Measurements from ENCODE around the gene ZBTB7B.

The ZBTB7B gene

GRCh38 chr1:155003766-155004351 lies 1.3 kb downstream of the ZBTB7B start:
- DNase-seq (ENCODE audit: low spot score) = peak; percentile 82

- DNase-seq (ENCODE audit: low spot score) = no peak
Measured at GRCh38 chr1:155004352-155005075, 1.9 kb downstream of the ZBTB7B start.

- peak; percentile 44 for DNase-seq (ENCODE audit: low spot score)
Measured at GRCh38 chr1:155005076-155006011, 2.7 kb downstream of the ZBTB7B start.

- DNase-seq (ENCODE audit: low spot score) = no peak
Measured at GRCh38 chr1:155006601-155007101, 4.0 kb downstream of the ZBTB7B start.

GRCh38 chr1:155007251-155007828 lies 4.7 kb downstream of the ZBTB7B start:
- DNase-seq (ENCODE audit: low spot score) = no peak

- no peak for DNase-seq (ENCODE audit: low spot score)
Measured at GRCh38 chr1:155008015-155008941, 5.7 kb downstream of the ZBTB7B start.

GRCh38 chr1:155009221-155009711 lies 6.7 kb downstream of the ZBTB7B start:
- no peak for DNase-seq (ENCODE audit: low spot score)

- no peak for DNase-seq (ENCODE audit: low spot score)
Measured at GRCh38 chr1:155009742-155010141, 7.1 kb downstream of the ZBTB7B start.

- no peak for DNase-seq (ENCODE audit: low spot score)
Measured at GRCh38 chr1:155010211-155010918, 7.8 kb downstream of the ZBTB7B start.

- no peak for DNase-seq (ENCODE audit: low spot score)
Measured at GRCh38 chr1:155011004-155011416, 8.4 kb downstream of the ZBTB7B start.

GRCh38 chr1:155011437-155012025 lies 8.9 kb downstream of the ZBTB7B start:
- DNase-seq (ENCODE audit: low spot score) = no peak

GRCh38 chr1:155012026-155012546 lies 9.5 kb downstream of the ZBTB7B start:
- peak; percentile 59 for DNase-seq (ENCODE audit: low spot score)

- DNase-seq (ENCODE audit: low spot score) = no peak
Measured at GRCh38 chr1:155012776-155013602, 10.4 kb downstream of the ZBTB7B start.

- no peak for DNase-seq (ENCODE audit: low spot score)
Measured at GRCh38 chr1:155013632-155014031, 11.0 kb downstream of the ZBTB7B start.

GRCh38 chr1:155014709-155015508 lies 12.3 kb downstream of the ZBTB7B start:
- DNase-seq (ENCODE audit: low spot score) = no peak

GRCh38 chr1:155015527-155016230 lies 13.1 kb downstream of the ZBTB7B start:
- no peak for DNase-seq (ENCODE audit: low spot score)

GRCh38 chr1:155016231-155016831 lies 13.7 kb downstream of the ZBTB7B start:
- DNase-seq (ENCODE audit: low spot score) = no peak

Measured in GM03348 (cell line).